Medulla oblongata (tissue), 1 donor: ENCODE measurements around the gene AURKAIP1.

Source experiments
- DNase-seq: peaks from one replicate; pipeline ENCODE4 v3.0.0-alpha.2; 2015; ENCODE audit errors: extremely low spot score

AURKAIP1 gene

DNA sequence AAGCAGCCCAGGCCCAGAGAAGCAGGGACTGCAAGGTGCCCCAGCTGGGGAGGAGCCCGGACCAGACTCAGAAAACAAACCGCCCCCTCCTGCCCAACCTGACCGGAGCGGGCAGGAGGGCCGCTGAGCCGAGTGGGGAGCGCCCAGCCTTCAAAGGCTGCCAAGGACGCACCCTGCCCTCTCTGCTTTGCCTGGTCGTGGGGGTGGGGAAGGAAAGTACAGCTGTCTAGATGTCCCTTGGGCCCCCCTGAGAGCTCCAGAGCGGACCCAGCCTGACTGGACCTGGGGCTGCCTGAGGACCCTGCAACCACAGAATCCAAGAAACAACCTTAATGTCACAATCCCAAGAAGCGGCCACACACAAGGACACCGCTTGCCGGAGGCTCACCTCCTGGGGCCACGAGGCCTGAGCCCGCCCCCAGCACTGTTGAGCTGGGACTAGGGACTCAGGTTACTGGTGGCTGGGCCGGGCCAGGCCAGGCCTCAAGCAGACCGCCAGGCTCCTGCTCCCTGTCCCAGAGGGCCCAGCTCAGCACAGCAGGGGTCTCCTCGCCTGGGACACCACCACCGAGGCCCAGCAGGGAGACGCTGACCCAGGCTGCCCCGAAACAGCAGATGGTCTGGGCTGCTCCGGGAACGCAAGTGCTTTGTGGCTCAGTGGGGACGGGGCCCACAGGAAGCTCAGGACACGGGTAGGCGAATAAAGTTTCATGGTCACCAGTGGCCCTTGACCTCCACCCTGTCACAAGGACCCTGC is 27.2 kb downstream of the AURKAIP1 start:
- no peak for DNase-seq

DNA sequence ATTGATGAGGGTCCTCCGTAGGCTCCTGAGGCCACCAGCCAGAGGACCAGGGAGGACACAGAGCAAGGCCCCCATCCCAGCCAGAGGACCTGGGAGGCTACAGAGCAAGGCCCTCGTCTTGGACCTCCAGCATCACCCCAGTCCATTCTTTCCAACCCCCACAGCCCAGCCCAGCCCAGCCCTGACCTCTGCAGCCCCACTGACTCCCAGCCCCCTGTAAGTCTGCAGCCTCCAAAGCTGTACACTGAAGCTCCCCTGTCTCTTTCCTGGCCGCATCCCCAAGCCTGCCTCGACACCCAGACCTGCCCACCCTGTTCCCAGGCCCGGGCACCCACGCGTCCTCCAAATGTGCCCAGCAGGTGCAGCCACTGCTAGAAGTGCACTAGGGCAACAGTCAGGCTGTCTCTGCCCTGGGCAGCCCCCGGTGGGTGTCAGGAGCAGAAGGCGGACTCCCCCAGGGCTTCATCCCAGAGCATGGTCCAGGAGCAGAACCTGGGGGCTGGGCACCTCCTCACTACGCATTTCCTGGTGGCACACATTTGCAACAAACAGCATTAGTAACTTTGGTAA is 27.9 kb downstream of the AURKAIP1 start:
- DNase-seq: no peak

DNA sequence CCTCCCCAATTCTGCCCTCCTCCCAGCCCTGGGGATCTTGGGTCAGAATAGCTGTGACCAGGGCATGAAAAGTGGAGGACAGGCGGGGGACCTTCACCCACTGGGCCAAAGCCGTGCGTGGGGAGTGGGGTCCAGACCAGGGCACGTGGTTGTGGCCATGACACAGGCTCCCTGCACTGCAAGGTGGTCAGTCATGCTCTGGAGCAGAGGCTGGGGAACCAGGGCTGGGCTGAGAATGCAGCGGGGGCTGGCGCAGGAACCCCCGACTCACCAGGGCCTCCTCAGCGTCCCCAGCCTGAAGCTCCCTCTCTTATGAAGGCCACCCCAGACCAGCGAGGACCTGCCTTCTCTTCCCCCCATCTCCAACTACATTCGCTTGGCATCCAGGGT is 28.5 kb downstream of the AURKAIP1 start:
- DNase-seq: no peak

DNA sequence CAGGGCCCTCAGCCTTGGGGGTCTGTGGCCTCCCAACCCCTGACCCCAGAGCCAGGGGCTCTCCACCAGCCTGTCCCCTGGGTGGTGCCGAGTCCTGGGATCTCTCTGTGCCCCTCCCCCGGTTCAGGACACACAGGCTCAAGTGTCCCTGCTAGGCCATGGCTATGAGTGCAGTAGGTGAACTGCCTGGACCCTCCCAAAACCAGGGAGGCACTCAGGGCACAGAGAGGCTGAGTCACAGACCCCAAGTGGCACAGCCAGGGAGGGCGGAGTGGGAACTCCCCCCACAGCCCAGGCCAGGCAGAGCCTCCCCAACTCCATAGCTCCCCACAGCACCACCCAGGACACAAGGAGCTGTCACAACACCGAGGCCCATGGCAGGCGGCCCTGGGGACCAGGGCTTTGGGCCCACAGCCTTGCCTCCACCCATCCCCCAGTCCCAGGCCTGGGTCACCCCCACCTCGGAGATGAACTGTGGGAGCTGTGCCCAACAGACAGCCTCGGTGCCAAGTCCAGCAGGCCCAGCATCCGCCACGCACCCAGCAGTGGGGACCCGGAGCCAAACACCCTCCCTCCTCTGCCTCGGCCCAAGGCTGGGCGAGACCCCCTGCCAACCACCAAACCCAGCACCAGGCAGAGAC is 29.0 kb downstream of the AURKAIP1 start:
- DNase-seq: no peak

DNA sequence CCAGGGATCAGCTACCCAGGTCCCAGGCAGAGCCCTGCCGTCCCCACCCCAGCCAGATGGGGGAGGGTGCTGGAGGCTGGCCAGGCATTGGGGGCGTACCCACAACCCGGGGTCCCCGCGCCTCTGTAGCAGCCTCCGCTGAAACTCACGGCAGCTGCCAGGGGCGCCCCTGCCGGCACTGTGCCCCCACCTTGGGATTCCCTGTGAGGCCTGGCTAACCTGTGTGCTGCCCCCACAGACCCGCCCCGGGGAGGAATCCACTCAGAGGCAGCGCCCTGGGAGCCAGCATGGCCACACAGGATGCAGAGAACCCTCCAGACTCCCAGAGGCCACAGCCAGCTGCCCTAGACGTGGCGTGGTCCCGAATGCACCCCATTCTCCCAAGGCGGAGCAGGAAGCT is 29.6 kb downstream of the AURKAIP1 start:
- DNase-seq: no peak

DNA sequence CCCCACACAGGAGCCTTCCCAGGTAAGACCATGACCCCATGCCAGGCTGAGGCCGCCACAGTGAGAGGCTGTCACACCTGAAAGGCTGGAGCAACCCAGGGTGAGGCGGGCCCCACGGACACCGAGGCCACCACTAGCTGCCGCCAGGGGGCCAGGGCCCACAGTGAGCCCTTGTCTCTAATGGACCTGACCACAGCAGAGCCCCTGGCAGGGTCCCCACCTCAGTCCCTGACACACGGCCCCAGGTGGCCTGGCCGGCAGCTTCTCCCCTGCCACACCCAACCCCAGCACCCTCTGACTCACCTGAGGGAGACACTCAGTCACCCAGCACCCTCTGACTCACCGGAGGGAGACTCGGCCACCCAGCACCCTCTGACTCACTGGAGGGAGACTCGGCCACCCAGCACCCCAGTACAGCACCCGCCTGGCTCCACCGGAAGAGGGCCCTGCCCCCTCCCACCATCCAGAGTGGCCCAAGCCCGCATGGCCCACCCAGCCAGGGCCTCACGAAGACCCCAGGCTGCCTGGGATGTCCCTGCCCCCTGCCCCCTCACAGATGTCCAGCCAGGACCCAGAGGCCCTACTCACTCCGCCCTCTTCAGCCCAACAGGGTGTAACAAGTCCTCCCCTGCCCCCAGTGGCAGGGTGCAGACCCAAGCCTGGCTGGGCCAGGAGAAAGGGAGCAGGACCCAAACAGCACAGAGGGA is 30.2 kb downstream of the AURKAIP1 start:
- no peak for DNase-seq

DNA sequence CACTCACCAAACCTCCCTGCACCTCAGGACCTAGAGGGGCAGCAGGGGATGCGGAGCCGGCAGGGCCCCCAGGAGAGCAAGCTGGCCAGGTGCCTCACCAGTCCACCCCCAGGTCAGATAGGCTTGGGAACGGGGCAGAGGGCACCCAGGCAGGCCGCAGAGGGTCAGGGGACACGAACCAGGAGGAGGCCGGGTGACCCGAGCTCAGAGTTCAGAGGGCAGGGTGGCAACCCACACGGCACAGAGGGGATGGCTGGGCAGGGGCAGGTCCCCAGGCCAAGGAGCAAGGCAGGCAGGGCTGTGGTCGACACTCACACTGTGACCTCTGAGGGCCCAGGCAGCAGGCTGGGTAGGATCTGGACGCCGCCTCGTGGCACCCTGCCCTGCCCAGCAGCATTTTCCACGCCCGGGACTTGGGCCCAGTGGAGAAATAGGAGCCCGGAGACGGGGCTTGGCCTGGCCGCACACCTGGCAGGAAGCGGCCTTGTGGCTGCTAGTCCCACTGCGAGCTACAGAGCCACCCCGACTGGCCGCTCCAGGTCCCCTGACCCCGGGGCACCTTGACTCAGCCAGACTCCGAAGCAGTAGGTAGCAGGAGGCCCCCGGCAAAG is 31.1 kb downstream of the AURKAIP1 start:
- no peak for DNase-seq

DNA sequence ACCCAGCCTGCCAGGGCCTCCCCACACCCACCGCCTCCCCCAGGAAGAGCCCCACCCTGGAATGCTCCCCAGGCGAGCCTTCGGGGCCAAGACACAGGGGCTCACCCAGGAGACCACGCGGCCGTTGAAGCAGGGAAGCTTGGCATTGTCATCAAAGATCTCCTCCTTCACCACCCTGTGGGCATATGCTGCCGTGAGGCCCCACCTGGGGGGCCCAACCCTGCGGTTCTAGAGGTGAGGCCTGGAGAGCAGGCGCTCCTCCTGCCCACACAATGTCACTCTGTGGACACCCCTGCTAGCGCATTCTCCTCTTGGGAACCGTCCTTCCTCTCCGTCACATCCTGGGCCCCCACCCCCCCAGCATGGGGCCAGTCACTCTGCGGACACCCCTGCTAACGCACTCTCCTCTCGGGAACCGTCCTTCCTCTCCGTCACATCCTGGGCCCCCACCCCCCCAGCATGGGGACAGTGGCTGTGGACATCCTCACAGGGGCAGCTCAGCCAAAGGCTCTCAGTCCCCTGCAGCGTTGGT is 32.4 kb downstream of the AURKAIP1 start:
- DNase-seq: no peak

DNA sequence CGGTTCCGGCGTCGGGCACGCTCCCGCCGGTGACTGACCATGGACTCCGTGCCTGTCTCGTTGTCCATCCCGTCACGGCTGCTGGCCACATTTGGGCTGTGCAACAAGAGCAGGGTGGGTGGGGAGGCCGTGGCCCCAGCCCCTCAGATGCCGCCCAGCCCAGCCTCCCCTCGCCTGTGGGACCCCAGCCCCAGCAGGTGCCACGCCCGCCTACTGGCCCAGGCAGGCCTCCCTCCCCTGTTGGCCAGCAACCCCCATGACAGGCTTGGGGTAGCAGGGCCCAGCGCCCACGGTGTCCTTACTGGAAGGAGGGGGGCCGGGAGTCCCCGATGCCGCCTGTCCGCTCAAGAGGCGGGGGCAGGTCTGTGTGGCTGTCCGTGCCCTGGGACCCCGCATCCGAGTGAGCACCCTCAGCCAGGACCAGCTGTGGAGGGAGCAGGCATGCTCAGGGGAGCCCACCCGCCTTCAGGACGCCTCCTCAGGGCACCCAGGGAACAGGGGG is 32.9 kb downstream of the AURKAIP1 start:
- no peak for DNase-seq

DNA sequence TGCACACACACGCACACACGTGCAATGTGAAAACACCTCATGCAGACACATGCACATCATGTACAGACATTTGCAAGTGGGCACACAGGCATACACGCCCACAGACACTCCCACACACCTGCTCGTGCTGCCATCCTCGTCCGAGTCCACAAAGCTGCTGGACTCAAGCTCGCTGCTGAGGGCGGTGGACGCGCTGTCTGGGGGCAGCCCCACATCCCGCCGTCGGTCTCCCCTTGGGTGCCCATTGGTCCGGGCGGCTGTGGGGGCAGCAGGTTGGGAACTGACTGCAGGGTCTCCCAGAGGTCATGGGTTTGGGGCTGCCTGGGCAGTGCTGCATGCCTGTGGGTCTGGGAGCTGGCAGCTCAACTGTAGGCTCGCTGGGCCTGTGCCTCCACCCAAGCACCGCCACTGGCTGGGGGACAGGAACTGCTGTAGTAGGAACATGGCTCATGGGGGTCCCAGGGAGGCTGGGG is 33.4 kb downstream of the AURKAIP1 start:
- no peak for DNase-seq

DNA sequence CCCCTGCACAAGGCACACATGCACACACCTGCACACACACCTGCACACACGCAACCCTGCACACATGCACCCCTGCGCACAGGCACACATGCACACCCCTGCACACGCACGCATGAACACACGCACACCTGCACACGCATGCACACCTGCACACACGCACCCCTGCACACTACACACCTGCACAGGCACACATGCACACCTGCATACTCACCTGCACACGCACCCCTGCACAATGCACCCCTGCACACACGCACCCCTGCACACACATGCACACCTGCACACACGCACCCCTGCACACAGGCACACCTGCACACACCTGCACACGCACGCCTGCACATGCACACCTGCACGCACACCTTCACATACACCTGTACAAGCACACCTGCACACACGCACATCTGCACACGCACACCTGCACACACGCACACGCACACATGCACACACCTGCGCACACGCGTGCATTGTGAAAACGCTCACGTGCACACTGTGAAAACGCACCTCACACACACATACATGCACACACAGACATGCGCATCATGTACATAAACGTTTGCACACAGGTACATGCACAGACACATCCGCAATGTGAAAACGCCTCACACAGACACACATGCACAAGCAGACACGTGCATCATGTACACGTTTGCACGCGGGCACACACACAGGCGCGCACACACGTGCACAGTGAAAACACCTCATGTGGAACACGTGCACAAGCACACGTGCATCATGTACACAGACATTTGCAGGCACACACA is 34.0 kb downstream of the AURKAIP1 start:
- no peak for DNase-seq

DNA sequence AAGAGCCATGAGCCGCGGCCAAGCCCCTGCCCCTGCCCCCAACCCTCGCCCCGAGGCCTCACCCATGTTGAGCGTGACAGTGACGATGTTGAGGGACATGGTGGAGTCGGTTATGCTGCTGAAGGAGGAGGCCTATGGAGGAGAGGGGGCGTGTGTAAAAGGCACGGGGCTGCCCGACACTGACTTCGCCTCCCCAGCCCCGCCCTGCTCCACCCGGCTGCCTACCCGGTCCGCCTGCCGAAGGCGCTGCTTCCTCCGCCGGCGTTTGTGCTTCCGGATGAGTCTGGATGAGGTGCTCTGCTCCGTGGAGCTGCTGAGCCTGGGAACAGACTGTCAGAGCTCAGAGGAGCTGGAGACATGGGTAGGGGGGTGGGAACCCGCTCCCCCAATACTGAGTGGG is 34.8 kb downstream of the AURKAIP1 start:
- no peak for DNase-seq

DNA sequence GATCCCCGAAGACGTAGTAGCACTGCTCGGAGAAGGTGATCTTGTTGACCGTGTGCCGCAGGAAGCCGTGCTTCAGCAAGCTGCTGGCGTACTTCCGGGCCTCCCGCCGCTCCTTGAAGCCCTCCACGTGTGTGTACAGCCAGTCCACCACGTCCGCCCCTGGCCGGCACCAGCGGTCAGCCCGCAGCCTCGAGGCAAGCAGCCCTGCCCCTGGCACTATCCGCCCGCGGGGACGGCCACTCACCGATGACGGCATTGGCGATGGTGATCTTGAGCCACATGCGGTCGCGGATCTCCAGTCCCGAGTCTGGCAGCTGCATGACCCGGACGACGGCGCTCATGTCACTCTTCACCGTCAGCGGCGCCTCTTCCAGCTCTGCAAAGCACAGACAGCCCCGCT is 36.7 kb downstream of the AURKAIP1 start:
- no peak for DNase-seq

DNA sequence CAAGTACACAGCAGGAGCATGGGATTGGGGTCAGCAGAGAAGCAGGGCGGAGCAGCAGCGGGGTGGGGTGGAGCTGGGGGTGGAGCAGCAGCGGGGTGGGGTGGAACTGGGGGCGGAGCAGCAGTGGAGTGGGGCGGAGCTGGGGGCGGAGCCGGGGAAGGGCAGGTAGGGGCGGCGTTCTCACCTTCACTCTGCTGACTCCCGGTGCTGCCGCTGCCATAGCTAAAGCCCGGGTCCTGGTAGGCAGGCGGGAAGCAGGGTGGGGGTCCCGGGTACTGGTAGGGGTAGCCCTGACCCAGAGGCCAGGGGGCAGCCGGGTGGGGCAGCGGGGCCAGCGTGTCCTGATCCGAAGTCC is 37.2 kb downstream of the AURKAIP1 start:
- DNase-seq: no peak

DNA sequence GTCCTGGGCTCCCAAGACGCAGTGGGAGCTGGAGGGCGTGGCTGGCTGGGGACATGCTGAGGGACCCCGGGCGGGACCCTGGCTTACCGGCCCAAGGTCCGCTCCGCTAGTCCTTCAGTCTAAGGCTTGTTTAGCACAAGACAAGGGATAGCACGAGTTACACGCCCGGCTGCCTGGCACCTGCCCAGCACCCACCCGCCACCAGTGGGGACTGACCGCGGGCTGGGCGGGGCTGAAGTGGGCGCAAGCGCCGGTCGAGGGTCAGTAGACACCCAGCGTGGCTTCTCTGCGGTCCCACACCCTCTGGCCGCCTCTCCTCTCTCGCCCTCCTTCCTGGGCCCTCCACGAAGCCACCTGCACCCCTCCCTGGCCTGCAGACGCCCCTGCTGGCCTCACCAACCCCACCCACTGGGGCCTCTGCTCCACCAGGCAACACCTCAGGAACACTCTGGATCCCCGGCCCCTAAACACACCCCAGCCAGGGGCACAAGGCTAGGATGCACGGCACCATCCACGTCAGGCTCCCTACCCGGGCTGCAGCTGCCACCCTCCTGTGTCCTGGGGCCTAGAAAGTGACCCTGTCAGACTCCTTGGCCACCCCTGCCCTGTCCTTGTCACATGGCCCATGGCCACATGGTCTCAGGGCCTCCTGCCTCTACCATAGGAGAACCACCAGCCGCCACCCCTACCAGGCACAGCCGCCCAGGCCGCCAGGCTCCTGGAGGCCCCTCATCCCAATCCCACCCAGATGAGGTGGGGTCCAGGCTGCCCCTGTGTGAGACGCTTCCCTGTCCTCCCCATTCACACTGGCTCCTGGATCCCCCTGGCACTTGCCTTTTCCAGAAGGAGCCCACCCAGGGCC is 37.8 kb downstream of the AURKAIP1 start:
- no peak for DNase-seq

DNA sequence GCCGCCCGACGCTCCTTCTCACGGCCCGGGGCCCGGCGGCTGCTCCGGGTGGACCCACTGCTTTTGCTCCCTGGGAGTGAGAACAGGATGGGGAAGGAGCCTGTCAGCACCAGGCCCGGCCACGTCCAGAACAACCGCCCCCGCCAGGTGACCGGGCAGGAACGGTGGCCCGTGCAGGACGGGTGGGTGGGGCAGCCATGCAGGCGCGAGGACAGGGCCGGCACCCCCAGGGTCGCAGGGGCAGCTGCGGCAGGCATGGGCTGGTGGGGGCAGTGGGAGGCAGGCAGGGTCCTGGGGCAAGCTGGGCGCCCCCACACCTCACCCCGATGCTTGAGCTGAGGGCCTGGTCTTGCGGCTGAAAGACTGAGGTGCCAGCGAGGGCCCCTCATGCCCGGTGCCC is 38.6 kb downstream of the AURKAIP1 start:
- DNase-seq: no peak

DNA sequence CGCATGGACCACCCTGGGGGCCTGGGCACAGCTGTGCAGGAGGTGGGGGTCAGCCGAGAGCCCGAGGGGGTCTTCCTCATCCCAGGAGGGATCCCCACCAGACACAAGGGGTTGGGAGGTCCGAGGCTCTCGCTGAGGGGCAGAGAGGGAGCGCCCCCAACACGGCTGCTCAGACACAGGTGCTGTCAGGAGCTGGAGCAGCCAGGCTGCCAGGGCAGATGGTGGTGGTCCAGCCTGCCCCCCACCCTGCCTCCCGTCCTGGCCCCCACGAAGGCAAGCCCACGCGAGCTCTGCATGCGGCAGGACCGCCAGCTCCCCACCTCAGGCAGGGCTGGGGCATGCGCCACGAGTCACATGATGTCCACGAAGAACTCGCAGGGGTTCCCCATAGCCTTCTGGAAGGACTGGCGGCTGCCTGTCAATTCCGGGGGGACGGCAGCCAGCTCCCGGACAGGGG is 39.2 kb downstream of the AURKAIP1 start:
- DNase-seq: no peak

DNA sequence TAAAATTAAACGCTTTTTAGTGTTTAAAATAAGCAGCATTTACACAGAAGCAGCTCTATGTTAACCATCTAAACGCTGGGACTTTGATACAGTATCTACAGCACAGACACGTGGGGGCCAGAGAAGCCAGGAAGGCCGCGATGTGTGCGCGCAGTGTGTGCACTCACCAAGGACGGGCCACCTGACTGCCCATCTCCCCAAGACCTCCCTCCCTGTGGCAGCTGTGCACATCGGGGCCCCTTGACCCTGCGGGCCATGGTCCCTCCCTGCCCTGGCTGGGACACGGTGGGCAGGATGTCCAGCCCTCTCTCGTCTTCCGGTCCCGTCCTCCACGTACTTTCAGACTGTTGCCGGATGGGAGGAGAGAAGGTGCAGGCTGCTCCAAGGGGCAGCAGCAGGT is 39.7 kb downstream of the AURKAIP1 start:
- no peak for DNase-seq

DNA sequence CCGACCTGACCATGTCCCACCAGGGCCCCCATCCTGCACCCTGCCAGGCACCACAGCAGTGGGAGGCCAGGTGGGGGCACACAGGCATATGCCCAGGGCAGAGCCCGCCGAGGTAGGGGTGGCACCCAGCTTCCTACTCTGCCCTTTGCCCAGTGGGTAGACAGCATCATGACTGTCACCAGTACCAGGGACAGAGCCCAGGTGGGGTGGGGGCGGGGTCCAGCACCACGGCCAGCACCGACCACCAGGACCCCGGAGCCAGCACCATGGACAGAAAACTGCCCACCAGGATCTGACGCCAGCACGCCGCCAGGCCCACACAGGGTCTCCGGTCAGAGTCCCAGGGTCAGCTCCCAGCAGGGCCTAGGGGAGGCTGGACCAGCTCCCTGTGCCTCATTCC is 40.2 kb downstream of the AURKAIP1 start:
- no peak for DNase-seq
